ENCODE measurements around the gene BOD1L1. TPM values are rescaled to one million over a fixed set of nuclear protein-coding genes. Genes with fewer than 3 reads are reported as not detected.

Gene BOD1L1
- total RNA-seq: 40.1 and 40.4 TPM in 2 replicates

DNA sequence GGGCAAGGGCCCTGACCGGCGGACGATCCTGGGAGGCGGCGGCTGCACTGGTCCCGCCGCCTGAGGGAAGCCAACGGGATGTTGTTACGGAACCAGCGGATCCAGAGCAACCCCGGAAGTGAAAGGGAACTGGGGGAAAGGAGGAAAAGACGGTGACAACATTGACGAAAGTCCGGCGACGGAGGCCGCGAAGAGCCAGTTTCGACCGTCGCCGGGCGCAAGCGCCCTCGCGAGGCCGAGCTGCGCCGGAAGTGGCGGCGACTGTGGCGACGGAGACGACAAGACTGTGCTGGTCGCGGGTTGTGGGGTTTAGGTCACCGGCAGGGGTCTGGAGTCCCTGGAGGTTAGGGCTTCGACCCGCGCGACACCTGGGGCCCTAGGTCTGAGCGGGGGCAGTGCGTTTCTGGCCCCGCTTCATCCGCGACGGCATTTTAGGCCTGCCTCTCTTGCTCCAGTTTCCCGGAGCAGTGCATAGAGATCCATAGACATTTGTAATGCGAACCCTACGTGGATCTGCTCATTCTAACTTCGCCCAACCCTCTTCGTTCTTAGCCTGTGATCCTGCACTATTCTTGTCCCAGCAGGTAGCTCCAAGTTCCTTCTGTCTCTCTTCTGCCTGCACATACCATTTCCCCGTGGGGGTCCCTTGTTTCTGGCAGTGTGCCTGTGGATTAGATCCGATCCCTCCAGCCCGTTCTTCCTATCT, at the start of gene BOD1L1:
Gene BOD1L1 (minus strand): TSS at position 120 of the 706 bp plus-strand sequence. CDS start 138 bp downstream, outside the sequence.
- Mint-ChIP-seq H3K27ac (peak within 1 kb of the TSS; percentile 98), H3K4me1 (ENCODE audit: low read depth) (peaks cover 28% of the 10 kb centered on the region)
- intact Hi-C loops (cut with micrococcal nuclease): loop anchor here (1.0 to 2.0 kb wide), 5 partner anchors 27 to 1375 kb away; partner anchors contain the start of genes CPEB2 and RAB28

DNA sequence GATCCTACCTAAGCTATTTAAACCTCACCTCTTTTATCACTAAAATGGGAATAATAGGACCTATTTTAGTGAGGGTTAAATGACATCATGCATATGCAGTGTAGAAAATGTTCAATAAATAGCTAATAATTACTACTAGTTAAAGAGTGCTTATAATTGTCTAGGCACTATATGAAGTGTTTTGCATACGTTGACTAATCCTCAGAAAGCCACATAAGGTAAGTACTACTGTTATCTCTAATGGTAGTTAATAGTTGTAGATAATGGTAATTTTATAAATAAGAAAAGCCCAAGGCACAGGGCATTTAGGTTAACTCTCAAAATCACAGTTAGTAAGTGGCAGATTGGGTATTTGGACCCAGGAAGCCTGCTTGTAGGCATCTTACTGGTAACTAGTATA, 47.4 kb upstream of the BOD1L1 start:
- no peak for DNase-seq (ENCODE audit: low spot score)
- Mint-ChIP-seq H3K9me3 (peaks cover 20% of the 10 kb centered on the region), H3K27me3 (ENCODE audit: insufficient read depth) (peaks cover 1% of the 10 kb centered on the region), H3K27ac (no peak overlapping the region), H3K36me3 (ENCODE audit: low read depth) (no peaks in the 10 kb centered on the region), H3K4me1 (ENCODE audit: low read depth) (no peaks in the 10 kb centered on the region), H3K4me3 (no peak overlapping the region)
- intact Hi-C loops (cut with micrococcal nuclease): no loop called here

More for the DNA sequence above, at the start of gene BOD1L1:
- H3K9me3 Mint-ChIP-seq: no peaks in the 10 kb centered on the region
- H3K27me3 Mint-ChIP-seq (ENCODE audit: insufficient read depth): peaks cover 4% of the 10 kb centered on the region
- peak within 1 kb of the TSS; percentile 99 for H3K4me3 Mint-ChIP-seq
- H3K36me3 Mint-ChIP-seq (ENCODE audit: low read depth): peaks cover 12% of the 10 kb centered on the region
- peak; percentile 81 for DNase-seq (ENCODE audit: low spot score)

DNA sequence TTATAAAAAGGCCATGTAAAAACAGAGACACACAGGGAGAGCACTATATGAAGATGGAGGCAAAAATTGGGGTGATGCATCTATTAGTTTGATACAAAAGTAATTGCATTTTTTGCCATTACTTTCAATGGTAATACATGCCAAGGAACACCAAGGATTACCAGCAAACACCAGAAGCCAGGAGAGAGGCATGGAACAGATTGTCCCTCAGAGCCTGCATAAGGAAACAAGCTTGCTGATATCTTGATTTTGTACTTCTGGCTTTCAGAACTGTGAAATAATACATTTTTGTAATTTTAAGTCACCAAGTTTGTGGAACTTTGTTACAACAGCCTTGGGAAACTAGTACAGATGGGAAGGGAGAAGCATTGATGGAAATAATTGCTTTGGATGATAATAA, 45.6 kb upstream of the BOD1L1 start:
- Mint-ChIP-seq H3K36me3 (ENCODE audit: low read depth) (no peaks in the 10 kb centered on the region), H3K4me3 (no peak overlapping the region), H3K9me3 (peaks cover 7% of the 10 kb centered on the region), H3K27ac (no peak overlapping the region), H3K4me1 (ENCODE audit: low read depth) (no peaks in the 10 kb centered on the region), H3K27me3 (ENCODE audit: insufficient read depth) (peaks cover 1% of the 10 kb centered on the region)
- no peak for DNase-seq (ENCODE audit: low spot score)
- intact Hi-C loops (cut with micrococcal nuclease): no loop called here

GRCh38 chr4:13670456-13671160, 43.1 kb upstream of the BOD1L1 start:
- Mint-ChIP-seq H3K27me3 (ENCODE audit: insufficient read depth) (peaks cover 1% of the 10 kb centered on the region), H3K36me3 (ENCODE audit: low read depth) (no peaks in the 10 kb centered on the region), H3K4me1 (ENCODE audit: low read depth) (no peaks in the 10 kb centered on the region), H3K9me3 (no peaks in the 10 kb centered on the region), H3K4me3 (no peak overlapping the region), H3K27ac (no peak overlapping the region)
- intact Hi-C loops (cut with micrococcal nuclease): no loop called here
- DNase-seq (ENCODE audit: low spot score): no peak

- Mint-ChIP-seq H3K9me3 (no peaks in the 10 kb centered on the region), H3K4me3 (no peak overlapping the region), H3K27me3 (ENCODE audit: insufficient read depth) (no peaks in the 10 kb centered on the region), H3K4me1 (ENCODE audit: low read depth) (no peaks in the 10 kb centered on the region), H3K36me3 (ENCODE audit: low read depth) (no peaks in the 10 kb centered on the region), H3K27ac (no peak overlapping the region)
- DNase-seq (ENCODE audit: low spot score): no peak
- intact Hi-C loops (cut with micrococcal nuclease): no loop called here
Measured at GRCh38 chr4:13665701-13666660, 38.5 kb upstream of the BOD1L1 start.

DNA sequence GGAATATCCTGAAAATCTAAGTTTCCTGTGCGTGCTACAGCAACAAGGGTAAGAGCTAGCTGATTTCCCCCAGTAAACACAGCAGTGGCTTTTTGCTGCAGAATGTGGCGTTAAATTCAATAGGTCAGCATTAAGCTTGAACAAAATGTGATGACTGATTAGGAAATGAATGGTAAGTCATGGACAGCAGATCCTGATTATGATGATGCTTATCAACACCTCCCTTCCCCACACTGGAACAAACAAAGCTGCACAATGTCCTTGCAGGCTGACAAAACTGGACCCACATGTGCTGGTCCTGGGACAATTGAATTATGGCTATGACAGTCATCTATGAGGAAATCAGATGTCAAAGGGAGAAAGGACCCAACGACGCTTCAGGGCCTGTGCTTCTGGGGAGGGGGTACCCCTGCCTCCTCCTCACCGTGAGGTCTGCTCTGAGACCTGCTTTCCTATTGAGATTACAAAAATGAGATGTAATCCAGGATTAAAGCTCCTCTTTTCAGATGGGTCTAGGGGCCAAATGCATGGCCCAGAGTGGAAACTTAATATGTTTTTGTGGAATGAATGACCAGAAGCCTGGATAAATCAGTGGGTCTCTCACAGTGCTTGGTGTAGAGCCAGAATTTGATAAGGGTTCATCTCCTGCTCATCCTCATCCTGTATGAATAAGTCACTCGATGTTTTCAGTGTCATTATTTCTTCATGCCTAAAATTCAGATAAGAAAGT, 32.0 kb upstream of the BOD1L1 start:
- Mint-ChIP-seq H3K36me3 (ENCODE audit: low read depth) (no peaks in the 10 kb centered on the region), H3K9me3 (no peaks in the 10 kb centered on the region), H3K27ac (no peak overlapping the region), H3K27me3 (ENCODE audit: insufficient read depth) (peaks cover 3% of the 10 kb centered on the region), H3K4me1 (ENCODE audit: low read depth) (peaks cover 18% of the 10 kb centered on the region), H3K4me3 (no peak overlapping the region)
- DNase-seq (ENCODE audit: low spot score): no peak
- intact Hi-C loops (cut with micrococcal nuclease): loop anchor here (5.0 to 10.0 kb wide), 3 partner anchors 805 to 1573 kb away; no protein-coding TSS in a partner anchor

DNA sequence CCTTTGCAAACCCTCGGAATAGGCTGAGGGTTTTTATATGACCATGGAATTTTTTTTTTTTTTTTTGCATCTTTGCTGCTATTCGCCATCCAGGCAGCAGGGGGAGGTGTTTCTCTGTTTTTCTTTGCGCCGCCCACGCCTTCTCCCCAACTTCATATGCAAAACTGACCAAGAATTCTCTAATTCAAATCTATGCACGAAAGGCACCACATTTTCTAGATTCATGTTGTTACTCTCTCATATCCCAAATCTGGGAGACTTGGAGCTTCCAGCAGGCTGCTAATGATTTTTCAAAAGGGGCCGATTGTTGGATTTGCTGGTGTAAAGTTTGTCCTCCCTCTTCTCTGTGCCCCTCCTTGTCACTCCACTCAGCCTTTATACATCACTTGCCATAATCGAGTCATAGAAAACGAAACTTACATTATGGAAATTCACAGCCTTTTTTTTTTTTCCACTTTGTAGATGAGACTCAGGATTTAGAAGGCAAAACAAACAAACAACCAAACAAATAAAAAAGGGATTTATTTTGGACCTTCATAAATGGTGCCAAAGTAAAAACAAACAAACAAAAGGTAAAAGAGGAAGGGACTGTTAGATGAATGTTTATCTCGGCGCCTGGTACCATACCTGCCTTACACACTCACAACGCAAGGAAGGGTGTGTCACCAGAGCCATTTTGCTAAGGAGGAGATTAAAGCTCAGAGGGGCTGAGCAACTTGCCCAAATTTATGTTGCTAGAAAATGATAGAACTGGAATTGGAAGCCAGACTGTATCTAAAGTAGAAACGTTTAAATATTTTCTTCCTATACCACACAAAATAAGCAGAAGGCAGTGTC, 29.3 kb upstream of the BOD1L1 start:
- peaks cover 19% of the 10 kb centered on the region for H3K4me1 Mint-ChIP-seq (ENCODE audit: low read depth)
- peak overlapping the region; percentile 88 for H3K27ac Mint-ChIP-seq
- intact Hi-C loops (cut with micrococcal nuclease): loop anchor here (1.0 to 10.0 kb wide), 9 partner anchors 808 to 1994 kb away; no protein-coding TSS in a partner anchor
- peak; percentile 48 for DNase-seq (ENCODE audit: low spot score)
- no peaks in the 10 kb centered on the region for H3K9me3 Mint-ChIP-seq
- peaks cover 5% of the 10 kb centered on the region for H3K27me3 Mint-ChIP-seq (ENCODE audit: insufficient read depth)
- H3K36me3 Mint-ChIP-seq (ENCODE audit: low read depth): no peaks in the 10 kb centered on the region
- peak overlapping the region; percentile 74 for H3K4me3 Mint-ChIP-seq

- H3K27me3 Mint-ChIP-seq (ENCODE audit: insufficient read depth): peaks cover 16% of the 10 kb centered on the region
- peak overlapping the region; percentile 82 for H3K4me3 Mint-ChIP-seq
- peaks cover 19% of the 10 kb centered on the region for H3K4me1 Mint-ChIP-seq (ENCODE audit: low read depth)
- H3K9me3 Mint-ChIP-seq: no peaks in the 10 kb centered on the region
- no peaks in the 10 kb centered on the region for H3K36me3 Mint-ChIP-seq (ENCODE audit: low read depth)
- intact Hi-C loops (cut with micrococcal nuclease): loop anchor here (1.0 to 10.0 kb wide), 4 partner anchors 26 to 2001 kb away; partner anchors contain the start of gene FBXL5
- no peak overlapping the region for H3K27ac Mint-ChIP-seq
- DNase-seq (ENCODE audit: low spot score): peak; percentile 70
Measured at GRCh38 chr4:13654162-13654797, 26.8 kb upstream of the BOD1L1 start.

DNA sequence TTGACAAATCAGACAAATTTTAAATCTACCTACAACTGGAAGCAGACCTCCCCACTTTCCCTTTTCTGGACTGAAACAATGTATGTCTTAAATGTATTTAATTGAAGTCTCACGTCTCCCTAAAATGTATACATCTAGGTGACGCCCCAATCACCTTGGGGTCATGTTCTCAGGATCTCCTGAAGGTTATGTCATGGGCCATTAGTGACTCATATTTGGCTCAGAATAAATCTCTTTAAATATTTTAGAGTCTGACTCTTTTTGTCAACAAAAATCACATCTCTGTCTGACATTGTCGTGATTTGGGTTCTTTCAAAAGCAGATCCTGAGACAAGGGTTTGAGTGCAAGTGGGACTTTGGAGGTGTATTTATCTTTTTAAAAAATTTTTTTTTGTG, 26.2 kb upstream of the BOD1L1 start:
- intact Hi-C loops (cut with micrococcal nuclease): loop anchor here (1.0 to 10.0 kb wide), 4 partner anchors 25 to 2001 kb away; partner anchors contain the start of gene FBXL5
- no peak overlapping the region for H3K27ac Mint-ChIP-seq
- H3K4me1 Mint-ChIP-seq (ENCODE audit: low read depth): peaks cover 19% of the 10 kb centered on the region
- no peaks in the 10 kb centered on the region for H3K9me3 Mint-ChIP-seq
- H3K36me3 Mint-ChIP-seq (ENCODE audit: low read depth): no peaks in the 10 kb centered on the region
- H3K27me3 Mint-ChIP-seq (ENCODE audit: insufficient read depth): peaks cover 16% of the 10 kb centered on the region
- DNase-seq (ENCODE audit: low spot score): no peak
- peak overlapping the region; percentile 82 for H3K4me3 Mint-ChIP-seq

DNA sequence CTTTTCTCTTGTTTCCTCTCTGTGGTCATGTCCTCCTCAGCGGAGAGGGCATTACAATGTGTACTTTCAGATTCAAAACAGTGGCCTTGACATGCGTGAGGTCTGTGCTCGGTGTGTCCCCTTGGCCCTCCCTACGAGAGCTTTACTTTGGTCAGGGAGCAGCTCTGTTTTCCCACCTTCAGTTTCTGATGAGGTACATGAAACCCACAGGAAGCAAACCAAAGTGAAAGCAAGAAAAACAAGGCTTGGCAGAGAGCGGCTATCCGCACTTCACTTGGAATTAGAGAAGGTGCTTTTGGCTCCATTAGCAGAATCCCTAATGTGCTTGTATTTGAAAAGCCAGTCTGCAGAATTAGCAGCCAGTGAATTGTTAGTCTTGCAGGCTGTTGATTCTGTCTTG, 19.5 kb upstream of the BOD1L1 start:
- peaks cover 24% of the 10 kb centered on the region for H3K27me3 Mint-ChIP-seq (ENCODE audit: insufficient read depth)
- H3K36me3 Mint-ChIP-seq (ENCODE audit: low read depth): no peaks in the 10 kb centered on the region
- intact Hi-C loops (cut with micrococcal nuclease): no loop called here
- H3K27ac Mint-ChIP-seq: no peak overlapping the region
- peak overlapping the region; percentile 66 for H3K4me3 Mint-ChIP-seq
- peaks cover 8% of the 10 kb centered on the region for H3K4me1 Mint-ChIP-seq (ENCODE audit: low read depth)
- H3K9me3 Mint-ChIP-seq: no peaks in the 10 kb centered on the region
- DNase-seq (ENCODE audit: low spot score): no peak

DNA sequence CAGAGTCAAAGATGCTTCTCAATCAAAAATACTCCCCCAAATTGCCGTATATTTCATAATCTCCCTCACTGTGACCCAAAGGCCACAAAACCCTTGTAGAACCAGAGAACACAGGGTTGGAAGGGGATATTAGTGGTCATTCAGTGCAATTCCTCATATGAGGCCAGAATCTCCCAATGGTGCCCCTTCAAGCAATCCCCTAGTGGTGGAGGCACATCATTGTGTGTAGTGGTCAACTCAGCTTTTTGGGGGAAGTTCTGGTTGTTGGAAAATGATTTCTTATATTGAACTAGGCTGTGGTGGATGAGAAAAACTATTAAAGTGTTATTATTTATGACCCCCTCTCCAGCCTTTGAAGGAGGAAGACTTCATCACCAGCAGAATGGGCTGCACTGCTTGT, 17.6 kb upstream of the BOD1L1 start:
- DNase-seq (ENCODE audit: low spot score): no peak
- H3K36me3 Mint-ChIP-seq (ENCODE audit: low read depth): no peaks in the 10 kb centered on the region
- intact Hi-C loops (cut with micrococcal nuclease): no loop called here
- no peaks in the 10 kb centered on the region for H3K9me3 Mint-ChIP-seq
- H3K4me1 Mint-ChIP-seq (ENCODE audit: low read depth): peaks cover 8% of the 10 kb centered on the region
- peaks cover 14% of the 10 kb centered on the region for H3K27me3 Mint-ChIP-seq (ENCODE audit: insufficient read depth)
- no peak overlapping the region for H3K27ac Mint-ChIP-seq
- H3K4me3 Mint-ChIP-seq: no peak overlapping the region

Measured in activated T-helper 1 cell treated with anti-CD3 and anti-CD28 coated beads, Interleukin-12 subunit alpha, Interleukin-12 subunit beta, Interleukin-2, Interleukin-4 antibody, amounts not matched to agents 30 ng/mL and 10 ng/mL and 1 ng/mL, durations not matched to agents 14 hours and 24 hours and 36 hours (primary cell).